Gastroesophageal sphincter (tissue), 3 donors: ENCODE results near the gene TNFSF11.

Experiments used
- EP300 ChIP-seq: sonication (generic); formaldehyde crosslinking; IDR thresholded peaks from one replicate; pipeline ENCODE4 v1.6.1; 2017; ENCODE audit warnings: antibody characterized with exemption, mild to moderate bottlenecking
- POLR2A ChIP-seq, 2 donors: fragments of 450-650 bp; IDR thresholded peaks; one replicate each; pipeline ENCODE4 v1.6.1; 2017; ENCODE audit warnings: antibody characterized with exemption in 2 of 2, mild to moderate bottlenecking in 2 of 2, moderate library complexity in 1 of 2
- TF ChIP-seq, protein P1 (sequence below), 4 experiments: fragments of 200-600 bp in 2 of 4; fragments of 450-650 bp in 2 of 4; sonication (generic) in 1 of 4; IDR thresholded peaks; one replicate each; pipeline ENCODE4 v1.5.1; 2017 to 2019; ENCODE audit warnings: antibody characterized with exemption in 4 of 4, mild to moderate bottlenecking in 2 of 4, moderate library complexity in 2 of 4

DNA sequence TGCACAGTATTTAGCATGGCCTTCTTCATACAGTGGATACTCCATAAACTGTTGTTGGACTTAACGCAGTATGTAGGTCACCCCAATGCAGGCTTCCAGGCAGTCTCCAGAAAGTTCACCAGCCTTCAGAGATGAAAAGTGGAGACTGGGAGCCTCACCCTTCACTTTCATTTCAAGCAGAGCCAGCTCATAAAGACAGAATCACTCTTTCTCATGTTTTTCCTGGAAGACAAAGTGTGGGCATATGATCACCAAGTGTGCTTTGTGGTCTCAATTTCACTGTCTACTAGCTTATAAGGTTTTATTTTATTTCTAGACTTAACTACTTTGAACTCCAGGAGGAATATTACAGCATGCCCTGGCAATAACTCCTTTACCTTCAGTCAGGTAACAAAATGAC is 26.3 kb upstream of the TNFSF11 start:
- TF ChIP-seq POLR2A (IDR thresholded peaks at IDR 0.05) = no peak
- TF ChIP-seq, protein P1, sequence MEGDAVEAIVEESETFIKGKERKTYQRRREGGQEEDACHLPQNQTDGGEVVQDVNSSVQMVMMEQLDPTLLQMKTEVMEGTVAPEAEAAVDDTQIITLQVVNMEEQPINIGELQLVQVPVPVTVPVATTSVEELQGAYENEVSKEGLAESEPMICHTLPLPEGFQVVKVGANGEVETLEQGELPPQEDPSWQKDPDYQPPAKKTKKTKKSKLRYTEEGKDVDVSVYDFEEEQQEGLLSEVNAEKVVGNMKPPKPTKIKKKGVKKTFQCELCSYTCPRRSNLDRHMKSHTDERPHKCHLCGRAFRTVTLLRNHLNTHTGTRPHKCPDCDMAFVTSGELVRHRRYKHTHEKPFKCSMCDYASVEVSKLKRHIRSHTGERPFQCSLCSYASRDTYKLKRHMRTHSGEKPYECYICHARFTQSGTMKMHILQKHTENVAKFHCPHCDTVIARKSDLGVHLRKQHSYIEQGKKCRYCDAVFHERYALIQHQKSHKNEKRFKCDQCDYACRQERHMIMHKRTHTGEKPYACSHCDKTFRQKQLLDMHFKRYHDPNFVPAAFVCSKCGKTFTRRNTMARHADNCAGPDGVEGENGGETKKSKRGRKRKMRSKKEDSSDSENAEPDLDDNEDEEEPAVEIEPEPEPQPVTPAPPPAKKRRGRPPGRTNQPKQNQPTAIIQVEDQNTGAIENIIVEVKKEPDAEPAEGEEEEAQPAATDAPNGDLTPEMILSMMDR (IDR thresholded peaks at IDR 0.05) = no peak
- TF ChIP-seq EP300 = no peak
